ENCODE data around the gene ENO1. TPM values are rescaled to one million over a fixed set of nuclear protein-coding genes. Genes with fewer than 3 reads are reported as not detected.
A peak's percentile ranks its signal among the peaks of the same experiment; 100 is the strongest.

The ENO1 gene
- total and polyA plus RNA-seq, 2 experiments from 2014 or later: 910 to 1,831 TPM

GRCh38 chr1:8874230-8875201 is 4.0 kb downstream of the ENO1 start (continued):
- TF ChIP-seq CTCF (conservative IDR thresholded peaks at IDR 0.05; ENCODE audit: low read depth in 2 of 2) (no peak), JUNB (IDR thresholded peaks at IDR 0.05; ENCODE audit: unreplicated experiment) (no peak), EZH2 (IDR thresholded peaks at IDR 0.05; ENCODE audit: low read depth, unreplicated experiment) (no peak), EZH2phosphoT487 (IDR thresholded peaks at IDR 0.05; ENCODE audit: unreplicated experiment) (no peak), CREB1 (CRISPR knock-in tag; IDR thresholded peaks at IDR 0.05; ENCODE audit: low read depth) (no peak), ZNF331 (CRISPR knock-in tag; IDR thresholded peaks at IDR 0.05; ENCODE audit: low read depth) (no peak), ETS1 (IDR thresholded peaks at IDR 0.05) (no peak), REST (IDR thresholded peaks at IDR 0.05; ENCODE audit: unreplicated experiment) (no peak)

- H3K27ac ChIP-seq (ENCODE audit: low read depth): peak overlapping the region; percentile 94
- peaks cover 43% of the 10 kb centered on the region for H3K4me1 ChIP-seq (ENCODE audit: insufficient read depth)
- peak overlapping the region; percentile 72 for H3K4me2 ChIP-seq
- peak; percentile 83 for DNase-seq (ENCODE audit: low spot score)
- H3K36me3 ChIP-seq (ENCODE audit: insufficient read depth): peaks cover 73% of the 10 kb centered on the region
- H3K27me3 Mint-ChIP-seq (ENCODE audit: insufficient read depth, low read depth, poor library complexity): peaks cover 31% of the 10 kb centered on the region
- peaks cover 69% of the 10 kb centered on the region for H4K20me1 ChIP-seq (replicated peaks; ENCODE audit: insufficient read depth)
- H2AFZ ChIP-seq: no peak overlapping the region
- H3K4me1 Mint-ChIP-seq: peaks cover 69% of the 10 kb centered on the region
- H3K27ac Mint-ChIP-seq: peak overlapping the region; percentile 87
- peak; percentile 68 for ATAC-seq
- H3F3A ChIP-seq (replicated peaks; ENCODE audit: low read depth): peaks cover 67% of the 10 kb centered on the region
- no peaks in the 10 kb centered on the region for H3K9me2 ChIP-seq (ENCODE audit: insufficient read depth)
- H3K4me3 ChIP-seq: peak overlapping the region; percentile 18; the same call in 1 of the 2 replicates
- H3K4me3 Mint-ChIP-seq: peak overlapping the region; percentile 49
- peaks cover 99% of the 10 kb centered on the region for H3K79me2 ChIP-seq (replicated peaks; ENCODE audit: insufficient read depth)
- H3K9me3 Mint-ChIP-seq: peaks cover 4% of the 10 kb centered on the region; the same call in 2 of the 3 replicates
- peaks cover 97% of the 10 kb centered on the region for H3K36me3 Mint-ChIP-seq (ENCODE audit: low read depth)
- no peaks in the 10 kb centered on the region for H3K27me3 ChIP-seq (ENCODE audit: insufficient read depth)
- peak; percentile 92 for TF ChIP-seq ZNF462 (CRISPR knock-in tag; IDR thresholded peaks at IDR 0.05)
- no peak for TF ChIP-seq ZNF331 (CRISPR knock-in tag; IDR thresholded peaks at IDR 0.05; ENCODE audit: low read depth)
Observed at GRCh38 chr1:8873506-8874229, 4.8 kb downstream of the ENO1 start.
